ENCODE measurements around the gene OXER1.

- TF ChIP-seq POLR2A (IDR thresholded peaks at IDR 0.05) (no peak), CTCF (IDR thresholded peaks at IDR 0.05) (no peak)
Observed at GRCh38 chr2:42804338-42804737, 40.4 kb upstream of the OXER1 start.

All from thyroid gland (tissue), 4 donors.